ENCODE results near the gene KNL1. TPM values are rescaled to one million over a fixed set of nuclear protein-coding genes. Genes with fewer than 3 reads are reported as not detected.

KNL1 gene
- total and polyA plus RNA-seq, 10 of the 15 experiments (the other 5 are each of a cell fraction or from before 2014, with no cell fraction given) = 10.9 to 55.5 (median 28.4) TPM

DNA sequence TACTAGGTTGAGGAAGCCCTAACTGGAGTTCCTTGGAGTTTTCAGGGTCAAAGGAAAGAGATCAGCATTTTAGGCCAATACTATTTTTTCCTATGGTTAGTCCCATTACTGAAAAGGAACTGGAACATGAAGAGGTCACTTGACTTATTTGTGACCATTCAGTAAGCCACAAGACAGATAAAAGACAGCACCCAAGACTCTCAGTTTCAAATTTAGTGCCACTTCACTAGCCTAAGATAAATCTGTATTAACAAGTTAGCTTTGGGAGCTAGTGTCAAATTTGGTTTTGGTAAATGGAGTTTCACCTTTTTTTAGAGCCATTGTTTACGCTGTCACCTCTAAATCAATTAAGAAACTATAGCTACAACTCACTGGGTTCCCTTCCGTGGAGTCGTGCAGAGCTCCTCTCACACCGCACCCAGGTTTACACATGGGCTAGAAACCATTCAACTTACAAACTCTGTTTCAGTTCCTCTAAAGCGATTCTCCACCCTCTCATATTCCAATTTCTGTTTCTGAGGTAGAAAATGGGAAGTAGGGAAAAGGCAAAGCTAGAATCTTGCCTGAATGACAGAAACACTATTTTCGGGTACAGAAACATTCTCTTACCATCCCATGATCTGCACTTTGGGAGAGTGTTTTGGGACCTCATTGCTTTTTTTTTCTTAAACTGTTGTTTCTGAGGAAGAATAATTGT, 43.6 kb upstream of the KNL1 start (continued):
- TF ChIP-seq, protein P1, sequence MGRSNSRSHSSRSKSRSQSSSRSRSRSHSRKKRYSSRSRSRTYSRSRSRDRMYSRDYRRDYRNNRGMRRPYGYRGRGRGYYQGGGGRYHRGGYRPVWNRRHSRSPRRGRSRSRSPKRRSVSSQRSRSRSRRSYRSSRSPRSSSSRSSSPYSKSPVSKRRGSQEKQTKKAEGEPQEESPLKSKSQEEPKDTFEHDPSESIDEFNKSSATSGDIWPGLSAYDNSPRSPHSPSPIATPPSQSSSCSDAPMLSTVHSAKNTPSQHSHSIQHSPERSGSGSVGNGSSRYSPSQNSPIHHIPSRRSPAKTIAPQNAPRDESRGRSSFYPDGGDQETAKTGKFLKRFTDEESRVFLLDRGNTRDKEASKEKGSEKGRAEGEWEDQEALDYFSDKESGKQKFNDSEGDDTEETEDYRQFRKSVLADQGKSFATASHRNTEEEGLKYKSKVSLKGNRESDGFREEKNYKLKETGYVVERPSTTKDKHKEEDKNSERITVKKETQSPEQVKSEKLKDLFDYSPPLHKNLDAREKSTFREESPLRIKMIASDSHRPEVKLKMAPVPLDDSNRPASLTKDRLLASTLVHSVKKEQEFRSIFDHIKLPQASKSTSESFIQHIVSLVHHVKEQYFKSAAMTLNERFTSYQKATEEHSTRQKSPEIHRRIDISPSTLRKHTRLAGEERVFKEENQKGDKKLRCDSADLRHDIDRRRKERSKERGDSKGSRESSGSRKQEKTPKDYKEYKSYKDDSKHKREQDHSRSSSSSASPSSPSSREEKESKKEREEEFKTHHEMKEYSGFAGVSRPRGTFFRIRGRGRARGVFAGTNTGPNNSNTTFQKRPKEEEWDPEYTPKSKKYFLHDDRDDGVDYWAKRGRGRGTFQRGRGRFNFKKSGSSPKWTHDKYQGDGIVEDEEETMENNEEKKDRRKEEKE (IDR thresholded peaks at IDR 0.05) = no peak
- no peak for TF ChIP-seq BRCA1 (IDR thresholded peaks at IDR 0.05; ENCODE audit: low read depth, low read length)
- TF ChIP-seq FOXK2 (IDR thresholded peaks at IDR 0.05) = no peak
- TF ChIP-seq KAT2A (conservative IDR thresholded peaks at IDR 0.05; ENCODE audit: control insufficient read depth, low read depth, low read length) = no peak
- TF ChIP-seq MEF2B (IDR thresholded peaks at IDR 0.05; ENCODE audit: partially characterized antibody, poor library complexity, severe bottlenecking) = peak; percentile 84
- TF ChIP-seq SUPT20H (IDR thresholded peaks at IDR 0.05; ENCODE audit: borderline replicate concordance, control insufficient read depth, low read depth, low read length) = no peak
- no peak for TF ChIP-seq ZNF217 (IDR thresholded peaks at IDR 0.05)
- no peak for TF ChIP-seq SUZ12 (IDR thresholded peaks at IDR 0.05; ENCODE audit: unreplicated experiment)
- TF ChIP-seq, protein P2, sequence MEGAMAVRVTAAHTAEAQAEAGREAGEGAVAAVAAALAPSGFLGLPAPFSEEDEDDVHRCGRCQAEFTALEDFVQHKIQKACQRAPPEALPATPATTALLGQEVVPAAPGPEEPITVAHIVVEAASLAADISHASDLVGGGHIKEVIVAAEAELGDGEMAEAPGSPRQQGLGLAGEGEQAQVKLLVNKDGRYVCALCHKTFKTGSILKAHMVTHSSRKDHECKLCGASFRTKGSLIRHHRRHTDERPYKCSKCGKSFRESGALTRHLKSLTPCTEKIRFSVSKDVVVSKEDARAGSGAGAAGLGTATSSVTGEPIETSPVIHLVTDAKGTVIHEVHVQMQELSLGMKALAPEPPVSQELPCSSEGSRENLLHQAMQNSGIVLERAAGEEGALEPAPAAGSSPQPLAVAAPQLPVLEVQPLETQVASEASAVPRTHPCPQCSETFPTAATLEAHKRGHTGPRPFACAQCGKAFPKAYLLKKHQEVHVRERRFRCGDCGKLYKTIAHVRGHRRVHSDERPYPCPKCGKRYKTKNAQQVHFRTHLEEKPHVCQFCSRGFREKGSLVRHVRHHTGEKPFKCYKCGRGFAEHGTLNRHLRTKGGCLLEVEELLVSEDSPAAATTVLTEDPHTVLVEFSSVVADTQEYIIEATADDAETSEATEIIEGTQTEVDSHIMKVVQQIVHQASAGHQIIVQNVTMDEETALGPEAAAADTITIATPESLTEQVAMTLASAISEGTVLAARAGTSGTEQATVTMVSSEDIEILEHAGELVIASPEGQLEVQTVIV (IDR thresholded peaks at IDR 0.05; ENCODE audit: borderline replicate concordance, partially characterized antibody) = no peak
- TF ChIP-seq, protein P3, sequence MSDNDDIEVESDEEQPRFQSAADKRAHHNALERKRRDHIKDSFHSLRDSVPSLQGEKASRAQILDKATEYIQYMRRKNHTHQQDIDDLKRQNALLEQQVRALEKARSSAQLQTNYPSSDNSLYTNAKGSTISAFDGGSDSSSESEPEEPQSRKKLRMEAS (IDR thresholded peaks at IDR 0.05; ENCODE audit: low read depth, low read length) = no peak; the same call in 1 of the 2 replicates
- no peak for TF ChIP-seq TCF3 (IDR thresholded peaks at IDR 0.05; ENCODE audit: borderline replicate concordance, insufficient read depth, low read depth, low read length)
- no peak for TF ChIP-seq POLR2A (IDR thresholded peaks at IDR 0.05; ENCODE audit: low read depth, low read length)
- TF ChIP-seq STAT1 (conservative IDR thresholded peaks at IDR 0.05) = no peak
- no peak for TF ChIP-seq CHD1 (IDR thresholded peaks at IDR 0.05; ENCODE audit: low read depth, low read length)
- peak; percentile 54; the same call in 1 of the 2 replicates for TF ChIP-seq CREM (IDR thresholded peaks at IDR 0.05; ENCODE audit: low read depth)
- TF ChIP-seq IKZF2 (IDR thresholded peaks at IDR 0.05) = peak; percentile 100
- TF ChIP-seq, protein P4, sequence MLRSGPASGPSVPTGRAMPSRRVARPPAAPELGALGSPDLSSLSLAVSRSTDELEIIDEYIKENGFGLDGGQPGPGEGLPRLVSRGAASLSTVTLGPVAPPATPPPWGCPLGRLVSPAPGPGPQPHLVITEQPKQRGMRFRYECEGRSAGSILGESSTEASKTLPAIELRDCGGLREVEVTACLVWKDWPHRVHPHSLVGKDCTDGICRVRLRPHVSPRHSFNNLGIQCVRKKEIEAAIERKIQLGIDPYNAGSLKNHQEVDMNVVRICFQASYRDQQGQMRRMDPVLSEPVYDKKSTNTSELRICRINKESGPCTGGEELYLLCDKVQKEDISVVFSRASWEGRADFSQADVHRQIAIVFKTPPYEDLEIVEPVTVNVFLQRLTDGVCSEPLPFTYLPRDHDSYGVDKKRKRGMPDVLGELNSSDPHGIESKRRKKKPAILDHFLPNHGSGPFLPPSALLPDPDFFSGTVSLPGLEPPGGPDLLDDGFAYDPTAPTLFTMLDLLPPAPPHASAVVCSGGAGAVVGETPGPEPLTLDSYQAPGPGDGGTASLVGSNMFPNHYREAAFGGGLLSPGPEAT (IDR thresholded peaks at IDR 0.05; ENCODE audit: low read depth) = peak; percentile 100
- TF ChIP-seq, protein P5, sequence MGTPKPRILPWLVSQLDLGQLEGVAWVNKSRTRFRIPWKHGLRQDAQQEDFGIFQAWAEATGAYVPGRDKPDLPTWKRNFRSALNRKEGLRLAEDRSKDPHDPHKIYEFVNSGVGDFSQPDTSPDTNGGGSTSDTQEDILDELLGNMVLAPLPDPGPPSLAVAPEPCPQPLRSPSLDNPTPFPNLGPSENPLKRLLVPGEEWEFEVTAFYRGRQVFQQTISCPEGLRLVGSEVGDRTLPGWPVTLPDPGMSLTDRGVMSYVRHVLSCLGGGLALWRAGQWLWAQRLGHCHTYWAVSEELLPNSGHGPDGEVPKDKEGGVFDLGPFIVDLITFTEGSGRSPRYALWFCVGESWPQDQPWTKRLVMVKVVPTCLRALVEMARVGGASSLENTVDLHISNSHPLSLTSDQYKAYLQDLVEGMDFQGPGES (IDR thresholded peaks at IDR 0.05) = no peak
- no peak for TF ChIP-seq TCF12 (IDR thresholded peaks at IDR 0.05; ENCODE audit: low read depth, low read length)
- peak; percentile 89 for TF ChIP-seq IRF4 (IDR thresholded peaks at IDR 0.05; ENCODE audit: low read depth, low read length)
- TF ChIP-seq JUND (IDR thresholded peaks at IDR 0.05; ENCODE audit: low read depth, low read length) = no peak
- peak; percentile 68 for TF ChIP-seq CHD2 (IDR thresholded peaks at IDR 0.05; ENCODE audit: borderline replicate concordance, low read depth, low read length)
- TF ChIP-seq NR2C2 (IDR thresholded peaks at IDR 0.05; ENCODE audit: borderline replicate concordance, control insufficient read depth, insufficient read length, low read depth) = no peak

Measured in GM12878 (cell line).